ENCODE results near the gene PEX3. TPM values are rescaled to one million over a fixed set of nuclear protein-coding genes. Genes with fewer than 3 reads are reported as not detected.
A peak's percentile ranks its signal among the peaks of the same experiment; 100 is the strongest.
"Not testable (repeated sequence)": the region's sequence is repeated elsewhere in the genome, so short reads cannot be mapped to it uniquely, and the experiment has no call there.

The PEX3 gene
- polyA plus RNA-seq, 1 donor, result 41.4 TPM

DNA sequence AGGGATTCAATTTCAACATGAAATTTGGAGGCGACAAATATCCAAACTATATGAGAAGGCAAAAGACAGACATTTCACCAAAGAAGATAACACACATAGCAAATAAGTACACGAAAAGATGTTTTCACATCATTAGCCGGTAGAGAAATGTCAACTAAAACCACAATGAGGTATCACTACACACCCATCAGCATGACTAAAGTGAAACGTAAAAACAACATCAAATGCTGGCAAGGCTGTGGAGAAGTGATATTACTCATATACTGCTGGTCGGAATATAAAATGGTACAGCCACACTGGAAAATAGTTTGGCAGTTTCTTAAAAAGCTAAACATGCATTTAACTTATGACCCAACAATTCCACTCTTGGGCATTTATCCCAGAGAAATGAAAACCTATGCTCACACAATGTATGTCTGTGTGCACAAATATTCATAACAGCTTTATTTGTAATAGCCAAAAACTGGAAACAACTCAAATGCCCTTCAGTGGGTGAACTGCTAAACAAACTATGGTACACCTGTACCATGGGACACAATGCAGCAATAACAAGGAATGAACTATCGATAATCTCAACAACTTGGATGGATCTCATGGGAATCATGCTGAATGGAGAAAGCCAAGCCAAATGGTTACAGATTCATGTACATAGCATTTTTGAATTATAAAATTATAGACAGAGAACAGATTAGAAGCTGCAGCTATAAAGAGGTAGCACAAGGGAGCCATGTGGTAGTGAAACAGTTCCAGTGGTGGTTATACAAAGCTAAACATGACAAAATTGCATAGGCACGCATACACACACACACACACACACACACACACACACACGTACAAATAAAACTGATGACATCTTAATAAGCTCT, 8.7 kb upstream of the PEX3 start:
- DNase-seq, result no peak

DNA sequence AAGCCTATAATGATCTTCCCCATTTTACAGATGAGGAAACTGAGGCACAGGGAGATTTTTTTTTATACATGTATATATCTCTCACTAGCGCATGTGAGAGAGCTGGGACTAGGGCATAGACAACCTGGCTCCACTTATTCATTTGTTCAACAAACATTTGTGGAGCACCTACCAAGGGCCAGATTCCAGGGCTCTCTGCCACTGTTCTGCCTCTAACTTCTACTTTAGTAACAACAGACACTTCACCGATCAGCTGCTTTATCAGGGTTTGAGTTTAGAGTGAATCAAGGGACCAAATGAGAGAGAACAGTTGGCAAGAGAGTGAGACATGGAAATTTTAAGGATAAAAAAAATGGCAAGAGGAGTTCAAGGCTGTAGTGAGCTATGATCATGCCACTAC, 7.5 kb upstream of the PEX3 start:
- no peak for DNase-seq

DNA sequence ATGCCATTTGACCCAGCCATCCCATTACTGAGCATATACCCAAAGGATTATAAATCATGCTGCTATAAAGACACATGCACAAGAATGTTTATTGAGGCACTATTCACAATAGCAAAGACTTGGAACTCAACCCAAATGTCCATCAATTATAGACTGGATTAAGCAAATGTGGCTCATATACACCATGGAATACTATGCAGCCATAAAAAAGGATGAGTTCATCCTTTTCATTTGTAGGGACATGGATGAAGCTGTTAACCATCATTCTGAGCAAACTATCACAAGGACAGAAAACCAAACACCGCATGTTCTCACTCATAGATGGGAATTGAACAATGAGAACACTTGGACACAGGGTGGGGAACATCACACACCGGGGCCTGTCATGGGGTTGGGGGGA, 2.7 kb upstream of the PEX3 start:
- DNase-seq, result not testable (repeated sequence)

DNA sequence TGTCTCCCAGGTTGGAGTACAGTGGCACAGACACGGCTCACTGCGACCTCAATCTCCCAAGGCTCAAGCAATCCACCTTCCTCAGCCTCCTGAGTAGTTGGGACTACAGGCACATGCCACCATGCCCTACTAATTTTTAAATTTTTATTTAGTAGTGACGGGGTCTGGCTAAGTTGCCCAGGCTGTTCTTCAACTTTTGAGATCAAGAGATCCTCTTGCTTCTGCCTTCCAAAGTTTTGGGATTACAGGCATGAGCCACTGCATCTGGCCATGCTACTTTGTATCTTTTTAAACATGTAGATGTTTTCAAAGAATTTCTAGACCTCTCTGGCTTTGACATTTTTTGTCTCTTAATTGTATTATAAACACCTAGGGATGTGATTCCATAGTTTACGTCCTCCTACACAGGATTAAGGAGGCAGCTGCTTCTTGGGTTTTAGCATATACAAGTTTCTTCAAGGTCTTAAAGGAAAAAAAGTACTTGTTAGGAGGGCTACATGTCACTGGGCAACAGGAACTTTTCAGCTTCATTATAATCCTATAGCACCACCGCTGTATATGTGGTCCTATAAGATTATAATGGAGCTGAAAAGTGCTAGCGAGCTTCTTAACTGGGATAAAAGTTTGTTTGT, 1.4 kb upstream of the PEX3 start:
- DNase-seq, result no peak

DNA sequence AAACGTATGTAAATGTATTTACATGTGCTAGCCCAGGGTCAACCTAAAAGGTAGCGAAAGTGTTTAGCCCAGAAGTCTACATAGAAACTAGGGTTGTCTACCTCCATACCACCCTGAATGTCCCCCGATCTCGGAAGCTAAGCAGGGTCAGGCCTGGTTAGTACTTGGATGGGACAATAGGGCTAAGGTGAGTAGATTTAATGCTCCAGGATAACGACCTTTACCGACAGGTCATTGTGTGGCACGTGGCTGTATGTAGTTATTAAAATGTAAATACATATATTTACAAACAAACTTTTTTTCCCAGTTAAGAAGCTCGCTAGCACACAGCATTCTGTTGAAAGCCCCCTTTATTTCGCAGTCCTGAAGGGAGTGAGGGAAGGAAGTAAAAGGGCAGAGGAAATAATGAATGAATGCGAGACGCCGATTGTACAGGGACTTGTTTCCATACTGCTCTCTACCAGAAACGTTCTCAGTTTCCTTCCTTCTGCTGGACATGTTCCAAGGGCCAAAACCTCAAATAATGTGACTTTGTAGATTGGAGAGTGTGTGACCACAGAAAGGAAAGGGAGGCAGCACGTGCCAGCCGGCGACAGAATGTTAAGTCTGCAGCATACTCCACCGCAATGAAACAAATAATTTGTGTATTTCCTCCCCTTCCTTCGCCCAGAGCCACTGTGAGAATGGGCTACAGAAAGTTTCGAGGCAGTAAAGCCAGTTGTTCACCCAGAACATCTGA, 722 bp upstream of the PEX3 start:
- DNase-seq, result peak; percentile 28

DNA sequence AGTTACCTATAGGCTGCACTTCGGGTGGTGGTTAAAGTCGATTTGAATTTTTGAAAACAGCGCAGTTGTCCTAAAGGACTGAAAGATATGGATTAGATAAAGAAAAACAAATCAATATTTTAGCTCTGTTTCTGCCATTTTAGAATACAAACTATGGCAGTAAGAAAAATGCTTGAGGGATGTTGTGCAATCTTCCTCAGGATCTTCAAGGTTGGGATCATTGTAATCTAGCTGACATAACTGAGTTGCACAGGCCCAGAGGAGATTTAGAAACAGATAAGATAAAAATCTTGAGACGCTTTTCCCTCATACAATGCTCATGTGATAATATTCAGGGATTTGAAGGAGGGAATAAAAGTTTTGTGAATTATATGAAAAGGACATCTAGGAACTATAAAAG, 926 bp downstream of the PEX3 start:
- no peak for DNase-seq

DNA sequence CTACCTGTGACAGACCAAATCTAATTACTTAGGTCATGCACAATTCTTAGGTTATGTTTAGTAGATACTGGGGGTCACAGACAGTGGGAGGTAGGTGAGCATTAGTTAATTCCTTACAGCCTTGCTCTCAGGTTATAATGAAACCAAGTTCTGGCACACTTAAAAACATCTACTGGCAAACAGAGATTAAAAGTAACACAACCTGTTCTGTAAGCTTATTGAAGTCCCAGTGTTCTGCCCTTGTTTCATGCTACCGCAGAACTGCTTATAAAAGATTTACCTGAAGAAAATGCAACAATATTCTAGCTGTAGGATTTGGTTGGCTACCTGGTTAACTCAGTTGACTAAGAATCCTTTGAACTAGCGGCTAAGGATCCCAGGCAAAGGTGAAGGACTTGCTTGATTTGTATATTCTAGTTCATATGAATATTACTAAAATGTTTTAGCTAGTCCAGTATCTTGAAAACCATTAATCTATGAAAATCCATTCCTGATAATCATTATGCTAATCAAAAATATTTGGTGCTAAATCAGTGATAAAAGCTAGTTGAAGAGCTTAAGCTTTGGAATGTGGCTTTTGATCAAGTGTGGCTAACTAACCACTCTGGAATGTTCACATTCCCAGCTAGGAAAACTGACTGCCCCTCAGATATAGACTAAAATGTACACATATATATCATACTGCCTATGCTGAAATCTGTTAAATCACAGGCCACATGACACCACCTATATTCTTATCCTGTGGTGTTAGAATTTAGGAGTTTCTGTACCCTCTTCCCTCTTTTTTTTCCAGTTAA, 7.2 kb downstream of the PEX3 start:
- peak; percentile 8 for DNase-seq

DNA sequence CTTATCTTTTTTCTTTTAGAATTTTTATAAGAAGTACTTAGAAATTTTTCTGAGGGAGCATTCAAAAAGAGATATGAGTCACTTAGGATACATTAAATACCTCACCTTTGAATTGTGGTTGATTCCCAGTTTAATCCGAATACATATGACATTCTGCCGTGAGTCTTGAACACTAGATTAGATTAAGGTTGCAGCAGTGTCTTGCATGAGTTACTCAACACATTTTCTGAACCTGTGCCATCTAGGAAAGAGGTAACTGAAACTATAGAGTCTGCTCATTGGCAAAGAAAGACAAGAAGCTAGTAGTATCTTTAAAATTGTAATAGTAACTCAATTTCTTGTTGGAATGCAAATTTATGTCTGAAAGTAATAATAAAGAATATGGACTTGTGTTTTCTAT, 14.9 kb downstream of the PEX3 start:
- no peak for DNase-seq

DNA sequence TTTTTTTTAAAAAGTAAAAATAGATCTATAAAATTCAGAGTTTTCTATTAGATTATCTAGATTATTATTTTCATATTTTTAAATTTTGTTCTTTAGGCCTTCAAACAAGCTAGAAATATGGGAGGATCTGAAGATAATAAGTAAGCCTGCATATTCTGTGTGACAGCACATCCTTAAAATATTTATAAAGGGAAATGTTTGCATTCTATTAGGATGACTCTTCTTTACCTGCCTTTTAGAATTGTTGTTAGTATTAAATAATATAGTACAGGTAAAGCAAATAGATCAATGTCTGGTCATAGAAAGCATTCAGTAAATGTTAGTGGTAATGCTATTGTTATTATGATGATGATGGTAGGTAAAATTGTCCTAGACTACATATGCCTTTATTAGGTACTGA, 17.4 kb downstream of the PEX3 start:
- DNase-seq, result no peak

DNA sequence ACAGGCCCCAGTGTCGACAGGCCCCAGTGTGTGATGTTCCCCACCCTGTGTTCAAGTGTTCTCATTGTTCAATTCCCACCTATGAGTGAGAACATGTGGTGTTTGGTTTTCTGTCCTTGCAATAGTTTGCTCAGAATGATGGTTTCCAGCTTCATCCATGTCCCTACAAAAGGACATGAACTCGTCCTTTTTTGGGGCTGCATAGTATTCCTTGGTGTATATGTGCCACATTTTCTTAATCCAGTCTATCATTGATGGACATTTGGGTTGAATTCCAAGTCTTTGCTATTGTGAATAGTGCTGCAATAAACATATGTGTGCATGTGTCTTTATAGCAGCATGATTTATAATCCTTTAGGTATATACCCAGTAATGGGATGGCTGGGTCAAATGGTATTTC, 18.2 kb downstream of the PEX3 start:
- not testable (repeated sequence) for DNase-seq

DNA sequence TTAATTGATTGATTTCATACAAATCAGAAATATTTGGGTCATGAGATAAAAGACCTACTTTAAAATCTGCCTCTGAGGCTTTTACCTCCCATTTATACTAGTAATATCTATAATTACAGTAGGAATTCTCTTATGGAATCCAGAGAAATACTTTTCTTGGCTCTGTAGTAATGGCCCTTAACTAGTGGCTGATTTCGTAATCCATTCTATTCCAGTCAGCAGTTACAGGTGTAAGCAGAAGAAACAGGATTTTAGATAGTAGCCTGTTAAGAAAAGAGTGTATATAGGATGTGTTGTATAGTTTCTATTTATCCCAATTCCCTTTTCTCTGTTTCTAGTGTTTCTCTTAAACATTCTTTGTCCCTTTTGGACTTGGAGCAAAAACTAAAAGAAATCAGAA, 21.2 kb downstream of the PEX3 start:
- no peak for DNase-seq

DNA sequence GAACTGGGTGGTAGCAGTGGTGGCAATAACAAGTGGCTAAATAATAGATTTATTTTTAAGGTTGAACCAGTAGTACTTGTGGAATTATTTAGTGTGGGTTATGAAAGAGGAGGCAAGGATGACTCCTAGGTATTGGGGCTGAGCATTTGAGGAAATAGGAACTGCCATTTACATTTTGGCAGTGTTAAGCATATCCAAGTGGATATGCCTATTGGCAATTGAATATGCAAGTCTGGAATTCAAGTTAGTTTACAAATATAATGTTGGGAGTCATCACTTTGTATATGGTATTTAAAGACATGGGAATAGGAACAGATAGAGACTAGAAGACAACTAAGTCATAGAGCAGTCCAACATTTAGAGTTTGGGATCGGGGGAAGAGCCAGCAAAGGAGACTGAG, 25.9 kb downstream of the PEX3 start:
- no peak for DNase-seq

DNA sequence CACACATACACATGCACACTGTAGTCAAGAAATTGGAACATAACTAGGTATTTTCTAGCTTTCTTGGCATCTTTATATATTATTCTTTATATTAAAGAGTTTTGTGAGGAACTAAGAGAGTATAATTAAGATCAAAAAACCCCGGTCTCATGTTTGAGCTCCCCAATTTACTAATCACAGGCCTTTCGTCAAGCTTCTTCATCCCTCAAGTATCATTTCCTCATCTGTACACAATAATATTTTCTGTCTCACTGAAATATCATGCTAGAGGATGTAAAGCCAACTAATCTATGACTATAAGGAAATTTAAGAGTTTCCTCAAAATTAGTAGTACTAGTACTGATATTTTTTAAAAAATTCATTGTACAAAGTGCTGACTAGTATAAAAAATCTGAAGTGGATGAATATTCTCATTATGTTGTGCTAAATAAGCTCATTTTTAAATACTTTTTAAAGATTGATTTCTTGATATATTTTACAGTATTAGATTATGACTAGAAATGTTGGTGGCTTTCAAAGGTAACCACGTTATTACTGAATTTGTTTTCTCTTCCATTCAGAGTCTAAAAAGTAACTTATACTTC, 28.0 kb downstream of the PEX3 start:
- DNase-seq, result no peak

DNA sequence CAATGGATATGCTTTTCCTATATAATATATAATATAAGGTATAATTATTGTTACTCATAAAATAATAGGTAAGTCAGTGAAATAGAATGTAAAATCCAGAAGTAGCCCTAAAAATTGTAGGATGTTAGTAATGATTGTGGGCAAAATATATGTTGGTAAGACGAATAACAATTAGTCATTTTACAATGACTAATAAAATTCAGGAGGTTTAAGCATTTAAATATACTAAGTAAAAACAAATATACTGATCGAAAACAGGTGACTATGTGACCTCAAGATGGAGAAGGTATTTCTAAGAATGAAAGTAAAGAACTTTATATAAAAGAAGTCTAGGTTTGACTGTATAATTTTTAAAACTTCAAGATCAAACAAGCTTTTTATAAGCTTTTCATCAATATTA, 32.0 kb downstream of the PEX3 start:
- DNase-seq, result no peak

DNA sequence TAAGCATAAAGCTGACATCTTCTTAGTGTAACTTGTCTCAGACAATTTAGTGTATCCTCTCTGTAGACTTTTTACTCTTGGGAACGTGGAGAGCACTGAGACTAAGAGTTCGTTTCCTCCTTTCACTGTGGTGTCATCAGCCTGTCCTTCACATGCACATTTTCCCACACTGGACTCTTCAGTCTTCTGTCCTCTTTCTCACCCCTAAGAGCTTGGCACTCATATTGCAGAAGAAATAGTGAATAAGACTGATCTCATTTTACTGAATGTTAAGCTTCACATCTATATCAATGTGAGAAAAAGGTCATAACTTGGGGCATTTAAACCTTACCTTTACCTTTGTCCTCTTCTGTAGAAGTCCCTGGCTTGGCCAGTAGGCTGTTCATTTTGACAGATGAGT, 35.4 kb downstream of the PEX3 start:
- DNase-seq, result no peak

DNA sequence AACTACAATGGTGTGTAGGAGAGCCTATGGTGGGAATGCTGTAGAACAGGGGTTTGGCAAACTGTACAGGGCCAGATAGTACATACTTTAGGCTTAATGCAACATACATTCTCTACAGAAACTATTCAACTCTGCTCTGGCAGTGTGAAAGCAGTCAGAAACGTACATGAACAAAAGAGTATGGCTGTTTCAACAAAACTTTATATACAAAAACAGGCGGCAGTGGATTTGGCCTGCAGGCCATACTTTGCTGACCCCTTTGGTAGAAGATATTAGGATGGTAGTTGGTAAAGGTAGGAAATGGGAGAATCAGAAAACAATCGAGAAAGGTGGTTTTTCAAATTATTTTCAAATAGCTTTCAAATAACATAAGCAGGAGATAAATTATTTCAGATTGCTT, 36.1 kb downstream of the PEX3 start:
- DNase-seq, result no peak

DNA sequence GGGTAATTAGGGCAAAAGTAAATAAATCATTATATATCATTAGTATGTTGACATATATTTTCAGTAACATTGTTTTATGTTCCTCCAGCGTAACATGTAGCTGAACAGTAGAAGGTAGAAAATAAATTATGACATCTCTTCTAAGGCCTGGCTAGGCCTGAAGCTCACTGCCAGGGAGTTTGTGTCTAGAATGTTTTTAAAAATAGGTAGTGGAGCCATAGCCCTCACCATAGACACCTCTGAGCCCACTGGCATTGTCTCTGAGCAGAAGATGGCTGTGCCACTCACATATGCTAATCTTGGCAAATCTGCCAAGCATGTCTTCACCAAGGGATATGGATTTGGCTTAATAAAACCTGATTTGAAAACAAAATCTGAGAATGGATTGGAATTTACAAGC, 39.6 kb downstream of the PEX3 start:
- no peak for DNase-seq

DNA sequence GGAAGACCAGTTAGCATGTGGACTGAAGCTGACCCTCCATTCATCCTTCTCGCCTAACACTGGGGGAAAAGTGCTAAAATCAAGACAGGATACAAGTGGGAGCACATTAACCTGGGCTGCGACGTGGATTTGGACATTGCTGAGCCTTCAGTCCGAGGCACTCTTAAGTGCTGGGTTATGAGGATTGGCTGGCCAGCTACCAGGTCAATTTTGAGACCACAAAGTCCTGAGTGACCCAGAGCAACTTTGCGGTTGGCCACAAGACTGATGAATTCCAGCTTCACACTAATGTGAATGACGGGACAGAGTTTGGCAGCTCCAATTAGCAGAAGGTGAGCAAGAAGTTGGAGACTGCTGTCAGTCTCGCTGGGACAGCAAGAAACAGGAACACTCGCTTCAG, 40.2 kb downstream of the PEX3 start:
- DNase-seq, result no peak

DNA sequence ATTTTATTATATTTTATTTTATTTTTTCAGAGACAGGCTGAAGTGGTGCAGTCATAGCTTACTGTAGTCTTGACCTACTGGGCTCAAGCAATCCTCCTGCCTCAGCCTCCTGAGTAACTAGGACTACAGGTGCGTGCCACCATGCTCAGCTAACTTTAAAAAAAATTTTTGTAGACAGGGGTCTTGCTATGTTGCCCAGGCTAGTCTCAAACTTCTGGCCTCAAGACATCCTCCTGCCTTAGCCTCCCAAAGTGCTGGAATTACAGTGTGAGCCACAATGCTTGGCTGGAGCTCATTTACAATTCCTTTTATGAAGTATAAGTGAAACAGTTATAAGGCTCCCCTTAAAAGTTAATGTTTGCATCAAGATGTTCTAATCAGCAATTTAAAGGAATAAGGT, 46.4 kb downstream of the PEX3 start:
- no peak for DNase-seq

DNA sequence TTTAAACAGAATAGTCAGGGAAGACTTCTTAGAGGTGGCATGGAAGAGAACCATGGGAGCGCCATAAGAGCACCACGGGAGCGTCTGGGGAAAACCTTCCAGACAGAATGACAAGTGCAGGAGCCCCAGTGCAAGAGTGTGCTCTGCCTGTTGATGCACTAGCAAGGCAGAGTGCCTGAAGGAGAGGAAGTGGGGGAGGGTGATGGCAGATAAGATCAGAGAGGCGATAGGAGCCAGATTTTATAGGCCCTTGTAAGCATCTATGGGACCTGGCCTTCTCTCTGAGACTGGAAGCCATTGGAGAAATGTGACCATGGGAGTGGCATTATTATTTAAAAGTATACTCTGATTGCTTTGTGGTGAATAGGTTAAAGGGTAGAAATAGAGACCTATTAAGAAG, 47.8 kb downstream of the PEX3 start:
- DNase-seq, result no peak

DNA sequence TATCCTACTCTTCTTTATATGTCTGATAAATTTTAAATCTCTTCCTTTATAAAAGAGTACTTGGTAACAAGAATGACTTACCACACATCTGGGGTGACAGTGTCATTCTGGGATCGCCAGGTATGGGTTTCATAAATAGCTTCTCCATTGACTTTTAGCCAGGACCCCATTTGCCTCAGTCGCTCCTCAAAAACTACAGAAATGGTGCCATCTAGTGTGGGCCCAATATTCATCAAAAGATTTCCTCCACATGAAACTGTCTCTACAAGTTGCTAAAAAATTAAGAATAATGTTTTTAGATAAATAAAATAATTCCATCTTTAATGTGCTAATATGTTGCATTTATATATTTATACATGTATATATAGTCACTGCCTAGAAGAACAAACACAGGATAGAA, 51.2 kb downstream of the PEX3 start:
- no peak for DNase-seq

DNA sequence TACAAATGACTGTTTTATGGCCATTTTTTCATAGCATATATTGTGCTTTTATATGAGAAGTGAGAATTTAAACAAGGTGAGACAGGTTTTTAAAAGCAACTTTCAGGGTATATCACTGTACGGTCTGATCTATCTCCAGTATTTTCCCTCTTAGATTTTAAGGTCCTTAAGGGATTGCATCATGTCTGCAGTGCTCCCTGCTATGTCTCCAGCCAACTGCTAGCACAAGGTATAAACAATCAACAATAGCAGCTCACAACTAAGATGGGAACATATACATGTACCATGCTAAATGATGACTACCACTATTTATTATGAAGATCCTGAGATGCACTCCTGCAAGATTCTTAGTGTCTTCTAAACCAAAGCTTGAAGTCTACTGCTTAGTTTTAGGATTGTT, 53.8 kb downstream of the PEX3 start:
- no peak for DNase-seq
